ENCODE measurements around the gene DDI2.
"Not testable (repeated sequence)": the region's sequence is repeated elsewhere in the genome, so short reads cannot be mapped to it uniquely, and the experiment has no call there.

GRCh38 chr1:15604400-15604799, 12.9 kb upstream of the DDI2 start:
- TF ChIP-seq CTCF (conservative IDR thresholded peaks at IDR 0.05); ZFX (IDR thresholded peaks at IDR 0.05): not testable (repeated sequence)

Measured in C4-2B (cell line).